Glomerular endothelial cell (primary cell): Measurements from ENCODE around the gene ACADVL. TPM values are rescaled to one million over a fixed set of nuclear protein-coding genes. Genes with fewer than 3 reads are reported as not detected.
A peak's percentile ranks its signal among the peaks of the same experiment; 100 is the strongest.
"Not testable (repeated sequence)": the region's sequence is repeated elsewhere in the genome, so short reads cannot be mapped to it uniquely, and the experiment has no call there.

Source experiments
- DNase-seq: peaks from one replicate; pipeline ENCODE4 v3.0.0-alpha.2; 2011; ENCODE audit warnings: low read depth, low spot score; ENCODE audit errors: extremely low read depth
- total RNA-seq: library from RNA; depleted of rRNA; stranded (reverse); fragments of >200 nt; gene quantifications from 2 replicates; pipeline ENCODE4 v1.2.3, GENCODE V29; 2015

ACADVL gene
- 252 and 369 TPM in 2 replicates for total RNA-seq

DNA sequence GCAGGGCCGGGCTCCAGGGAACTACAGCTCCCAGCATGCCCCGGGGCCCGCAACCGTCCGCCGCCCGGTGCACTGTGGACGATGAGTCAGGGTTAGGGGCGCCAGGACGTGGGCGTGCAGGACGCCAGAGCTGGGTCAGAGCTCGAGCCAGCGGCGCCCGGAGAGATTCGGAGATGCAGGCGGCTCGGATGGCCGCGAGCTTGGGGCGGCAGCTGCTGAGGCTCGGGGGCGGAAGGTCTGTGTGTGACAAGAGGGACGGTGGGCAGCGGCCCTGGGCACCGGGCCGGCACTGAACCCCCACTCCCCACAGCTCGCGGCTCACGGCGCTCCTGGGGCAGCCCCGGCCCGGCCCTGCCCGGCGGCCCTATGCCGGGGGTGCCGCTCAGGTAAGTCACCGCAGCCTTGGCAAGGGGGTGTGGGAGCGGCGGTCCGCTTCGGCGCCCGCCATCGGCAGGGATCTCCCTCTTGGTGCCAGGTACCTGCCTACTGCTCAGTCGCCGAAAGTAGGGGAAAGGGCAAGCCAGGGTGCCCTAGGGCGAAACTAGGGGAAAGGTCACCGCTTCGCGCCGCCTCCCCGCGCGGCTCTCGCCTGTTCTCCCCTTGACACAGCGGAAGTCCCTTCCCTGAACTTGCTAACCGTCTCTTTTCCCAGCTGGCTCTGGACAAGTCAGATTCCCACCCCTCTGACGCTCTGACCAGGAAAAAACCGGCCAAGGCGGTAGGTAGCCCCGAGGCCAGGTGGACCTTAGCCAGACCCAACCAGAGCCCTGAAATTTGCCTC lies at the start of gene ACADVL, which contains the start of gene DLG4:
Gene ACADVL, plus strand, starts transcription at position 127 of the 781 bp plus-strand sequence. Its CDS starts 47 bp downstream, at position 174.
Gene DLG4, minus strand, starts transcription at position 25 of the 781 bp plus-strand sequence.
- DNase-seq: no peak

DNA sequence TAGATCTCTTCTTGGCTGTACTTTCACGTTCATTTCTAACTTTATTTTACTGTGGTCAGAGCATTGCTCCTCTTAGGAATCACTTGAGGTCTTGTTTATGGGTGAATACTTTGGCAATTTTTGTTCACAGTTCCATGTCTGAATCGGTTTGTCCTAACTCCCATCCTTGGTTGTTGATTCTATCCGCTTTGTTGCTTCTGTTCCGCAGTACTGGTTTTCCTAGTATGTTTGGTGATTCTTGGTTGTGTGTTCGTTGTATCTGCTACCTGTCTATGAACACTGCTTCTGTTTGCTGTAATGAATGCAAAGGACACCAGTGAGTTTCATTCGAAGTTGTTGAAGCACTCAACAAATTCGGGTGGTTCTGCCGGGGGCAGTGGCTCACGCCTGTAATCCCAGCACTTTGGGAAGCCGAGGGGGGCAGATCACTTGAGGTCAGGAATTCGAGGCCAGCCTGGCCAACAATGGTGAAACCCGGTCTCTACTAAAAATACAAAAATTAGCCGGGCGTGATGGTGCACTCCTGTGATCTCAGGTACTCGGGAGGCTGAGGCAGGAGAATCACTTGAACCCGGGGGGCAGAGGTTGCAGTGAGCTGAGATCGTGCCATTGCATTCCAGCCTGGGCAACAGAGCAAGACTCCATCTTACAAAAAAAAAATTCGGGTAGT lies 47.1 kb upstream of the ACADVL start:
- not testable (repeated sequence) for DNase-seq

DNA sequence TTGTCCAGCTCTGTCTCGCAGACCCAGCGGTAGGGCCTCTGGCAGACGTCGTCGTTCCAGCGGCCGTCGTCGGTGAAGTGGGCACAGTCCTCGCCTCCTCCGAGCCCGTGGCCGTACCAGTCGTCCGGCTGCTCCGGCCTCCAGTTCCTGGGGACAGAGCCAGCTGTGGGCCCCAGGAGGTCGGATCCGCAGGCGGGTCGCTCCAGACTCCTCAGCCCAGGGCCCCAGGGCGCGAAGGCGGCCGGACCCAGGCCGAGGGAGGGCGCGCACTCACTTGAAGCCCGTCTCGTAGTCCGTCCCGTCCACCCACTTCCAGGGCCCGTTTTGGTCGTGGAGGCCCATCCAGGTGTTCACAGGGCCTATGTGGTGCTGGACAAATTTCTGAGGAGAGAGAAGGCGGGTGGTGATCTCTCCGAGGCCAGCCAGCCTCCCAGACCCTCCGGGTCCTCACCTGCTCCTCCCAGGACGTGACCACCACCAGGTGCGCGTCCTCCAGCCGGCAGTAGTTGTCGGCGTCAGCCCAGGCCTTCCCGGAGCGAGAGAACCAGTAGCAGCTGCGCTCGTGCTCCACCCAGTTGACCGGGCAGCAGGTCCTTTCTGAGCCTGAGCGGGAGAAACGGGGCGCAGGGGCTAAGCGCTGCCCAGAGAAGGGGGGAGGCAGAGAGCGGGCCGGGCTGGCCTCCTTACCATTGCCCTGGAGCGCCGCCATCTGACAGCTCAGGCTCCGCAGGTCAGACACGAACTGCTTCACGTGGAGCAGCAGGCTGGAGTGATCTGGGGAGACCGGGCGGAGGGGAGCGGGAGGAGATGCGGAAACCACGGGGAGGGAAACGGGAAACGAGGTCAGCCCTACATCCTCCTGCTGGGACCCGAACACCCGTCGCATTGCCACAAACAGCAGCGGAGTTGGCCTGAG lies 45.8 kb upstream of the ACADVL start:
- no peak for DNase-seq

DNA sequence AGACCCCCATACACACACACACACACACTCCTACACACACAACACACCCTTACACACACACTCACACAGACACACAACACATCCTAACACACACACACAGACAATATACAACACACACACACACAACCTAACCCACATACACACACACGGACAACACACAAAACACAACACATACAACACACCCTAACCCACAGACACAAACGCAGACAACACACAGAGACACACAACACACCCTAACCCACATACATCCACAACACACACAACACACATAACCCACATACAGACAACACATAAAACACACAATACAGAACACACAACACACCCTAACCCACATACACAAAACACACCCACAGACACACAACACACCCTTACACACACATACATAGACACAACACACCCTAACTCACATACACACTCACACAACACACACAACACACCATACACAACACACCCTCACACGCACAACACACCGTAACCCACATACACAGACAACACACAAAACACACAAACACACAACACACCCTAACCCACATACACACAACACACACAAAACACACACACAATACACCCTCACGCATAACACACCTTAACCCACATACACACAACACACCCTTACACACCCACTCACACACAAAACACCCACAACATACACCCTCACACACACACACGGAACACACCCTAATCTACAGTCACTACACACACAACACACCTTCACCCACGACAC lies 45.0 kb upstream of the ACADVL start:
- no peak for DNase-seq

DNA sequence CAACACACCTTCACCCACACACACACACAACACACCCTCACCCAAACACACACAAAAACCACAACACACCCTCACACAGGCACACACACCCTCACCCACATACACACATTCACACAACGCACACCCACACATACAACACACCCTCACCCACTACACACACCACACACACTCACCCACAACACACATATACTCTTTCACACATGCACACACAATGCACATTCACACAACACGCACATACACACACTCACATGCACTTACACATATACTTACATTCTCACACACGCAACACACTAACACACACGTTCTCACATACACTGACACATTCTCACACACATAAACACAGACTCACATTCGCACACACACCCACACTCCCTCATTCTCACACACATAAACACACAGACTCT lies 44.4 kb upstream of the ACADVL start:
- no peak for DNase-seq

DNA sequence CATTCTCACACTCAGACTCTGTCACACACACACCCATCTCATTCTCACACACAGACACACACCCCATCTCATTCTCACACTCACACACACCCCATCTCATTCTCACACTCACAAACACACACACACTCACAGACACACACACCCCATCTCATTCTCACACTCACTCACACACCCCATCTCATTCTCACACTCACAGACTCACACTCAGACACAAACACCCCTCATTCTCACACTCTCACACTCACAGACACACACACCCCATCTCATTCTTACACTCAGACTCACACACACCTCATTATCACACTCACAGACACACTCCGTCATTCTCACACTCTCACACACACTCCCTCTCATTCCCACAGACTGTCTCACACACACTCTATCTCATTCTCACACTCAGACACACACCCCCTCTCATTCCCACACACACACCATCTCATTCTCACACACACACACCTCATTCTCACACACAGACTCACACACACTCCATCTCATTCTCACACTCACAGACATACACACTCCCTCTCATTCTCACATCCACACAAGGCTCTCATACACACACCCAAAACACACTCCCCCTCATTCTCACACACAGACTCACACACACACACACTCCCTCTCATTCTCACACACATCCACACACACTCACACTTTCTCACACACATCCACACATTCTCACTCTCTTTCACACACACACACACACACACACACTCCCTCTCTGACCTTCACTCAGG lies 43.5 kb upstream of the ACADVL start:
- no peak for DNase-seq

DNA sequence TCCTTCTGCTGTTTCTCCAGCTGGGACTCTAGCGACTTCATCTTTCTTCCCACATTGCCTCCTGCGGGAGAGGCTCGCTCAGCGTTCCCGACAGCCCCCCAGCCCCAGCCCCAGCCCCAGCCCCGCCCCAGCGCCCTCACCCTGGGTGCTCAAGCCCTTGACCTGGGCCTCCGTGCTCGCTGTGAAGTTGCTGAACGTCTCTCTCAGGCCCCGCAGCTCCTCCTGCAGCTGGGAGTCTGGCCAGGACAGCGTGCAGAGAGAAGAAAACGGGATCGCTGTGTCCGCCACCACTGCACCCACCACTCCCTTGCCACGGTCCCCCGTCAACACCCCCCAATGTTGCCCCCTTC lies 42.9 kb upstream of the ACADVL start:
- no peak for DNase-seq

DNA sequence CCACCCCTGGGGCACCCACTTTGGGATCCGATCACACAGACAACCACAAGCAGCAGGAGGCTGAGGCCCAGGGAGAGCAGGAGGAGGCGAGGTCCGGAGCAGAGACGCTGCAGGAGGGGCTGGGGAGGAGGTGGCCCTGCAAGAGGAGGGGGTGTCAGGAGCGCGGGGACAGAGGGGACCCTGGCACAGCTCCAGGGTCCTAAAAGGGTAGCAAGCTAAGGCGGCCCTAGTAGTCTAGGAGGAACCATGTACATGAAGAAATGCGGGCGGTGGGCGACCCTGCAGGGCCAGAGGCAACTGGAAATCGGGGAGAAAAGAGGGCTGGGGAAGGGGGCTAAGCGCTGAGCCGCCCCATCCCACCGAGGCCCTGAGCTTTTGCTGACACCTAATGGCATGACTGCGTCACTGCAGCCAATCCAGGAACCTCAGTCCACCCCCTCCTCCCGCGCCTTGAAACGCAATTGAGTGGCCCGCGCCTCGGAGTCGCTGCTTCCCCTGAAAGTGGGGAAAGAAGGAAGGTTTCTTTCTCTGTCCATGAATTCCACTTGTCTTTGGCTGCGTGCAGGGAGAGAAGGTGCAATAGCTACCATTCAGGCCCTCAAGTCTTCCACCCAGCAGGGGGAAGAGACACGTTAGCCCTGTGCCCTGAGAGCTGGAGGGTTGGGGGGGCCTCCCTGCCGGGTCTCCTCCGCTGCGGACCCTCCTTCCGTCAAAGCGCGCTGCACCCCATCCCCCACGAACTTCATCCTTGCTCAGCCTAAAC lies 42.4 kb upstream of the ACADVL start:
- DNase-seq: peak; percentile 25

DNA sequence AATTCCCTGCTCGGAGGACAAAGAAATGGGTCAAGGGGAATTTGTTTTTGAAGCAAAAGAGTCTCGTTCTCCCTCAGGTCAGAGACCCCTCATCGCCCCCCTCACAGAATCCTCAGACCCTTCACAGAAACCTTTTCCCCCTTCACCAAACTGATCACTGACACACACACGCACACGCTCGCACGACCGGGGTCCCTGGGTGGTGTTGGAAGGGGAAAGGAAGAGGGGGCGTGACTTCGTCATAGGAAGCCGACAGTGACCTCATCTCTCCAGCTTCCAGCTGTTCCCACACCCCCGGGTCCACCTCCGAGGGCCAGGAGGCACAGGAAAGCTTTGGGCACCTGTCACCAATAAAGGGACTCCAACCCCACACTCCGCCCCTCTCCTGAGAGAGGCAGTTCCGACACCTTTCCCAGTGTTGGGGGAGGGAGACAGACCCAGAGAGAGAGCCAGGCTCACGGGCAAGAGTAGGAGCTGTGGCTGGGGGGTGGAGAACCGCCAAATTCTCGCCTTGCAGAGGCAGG lies 41.7 kb upstream of the ACADVL start:
- DNase-seq: no peak

DNA sequence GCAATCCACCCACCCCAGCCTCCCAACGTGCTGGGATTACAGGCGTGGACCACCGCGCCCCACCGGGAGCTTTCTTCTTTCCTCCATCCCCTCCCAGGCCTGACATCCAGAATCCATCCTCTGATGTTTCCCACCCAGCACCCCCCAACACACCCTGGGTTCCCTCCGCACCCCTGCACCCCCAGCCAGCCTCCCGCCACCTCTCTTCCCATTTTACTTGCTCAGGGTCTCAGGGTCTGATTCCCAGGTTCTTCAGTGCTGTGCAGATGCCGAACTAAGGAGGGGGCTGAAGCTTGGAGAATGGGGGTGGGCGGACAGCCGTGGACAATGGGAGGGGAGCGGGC lies 40.8 kb upstream of the ACADVL start:
- DNase-seq: no peak

DNA sequence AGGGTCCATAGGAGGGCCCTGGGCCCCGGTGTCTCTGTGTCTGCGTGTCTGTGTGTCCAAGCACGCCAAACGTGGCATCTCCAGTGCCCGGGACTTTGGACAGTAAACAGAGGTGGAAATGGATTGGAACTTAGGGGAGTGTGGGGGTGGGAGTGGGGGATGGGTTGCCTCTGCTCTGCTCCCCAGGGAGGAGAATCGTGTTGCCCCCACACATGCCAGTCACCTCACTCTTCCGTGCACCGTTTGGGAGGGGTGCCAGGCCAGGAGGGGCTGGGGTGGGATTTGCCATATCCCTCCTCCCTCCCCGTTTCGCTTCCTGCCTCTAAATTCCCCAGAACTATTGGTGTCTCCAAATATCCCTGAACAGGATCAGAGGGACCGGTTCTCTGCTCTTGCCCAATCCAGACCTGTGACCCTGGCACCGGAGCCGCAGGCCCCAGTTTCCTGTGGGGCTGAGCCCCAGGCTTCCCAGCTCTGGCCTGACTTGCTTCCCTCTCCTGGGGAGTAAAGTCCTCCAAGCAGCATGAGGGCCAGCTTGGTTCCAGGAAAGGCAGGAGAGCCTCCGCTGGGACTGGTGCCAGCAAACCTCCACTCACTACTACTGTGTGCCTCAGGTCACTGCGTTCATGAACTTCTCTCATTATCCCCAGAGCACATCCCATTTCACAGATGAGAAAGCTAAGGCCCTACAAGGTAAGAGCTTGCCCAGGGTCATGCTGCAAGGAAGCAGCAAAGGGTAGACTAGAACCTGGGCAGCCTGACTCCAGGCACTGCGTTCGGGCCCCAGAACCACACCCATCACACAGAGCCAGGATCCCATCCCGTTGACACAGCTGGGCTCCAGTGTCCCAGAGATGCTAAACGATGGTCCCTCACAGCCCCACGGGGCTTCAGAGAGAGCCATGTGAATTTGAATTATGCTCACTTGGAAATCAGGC lies 40.2 kb upstream of the ACADVL start, which contains the start of gene ASGR1:
Gene ASGR1, minus strand, starts transcription at position 54 of the 938 bp plus-strand sequence. CDS start 807 bp downstream, outside the sequence.
- DNase-seq: no peak

DNA sequence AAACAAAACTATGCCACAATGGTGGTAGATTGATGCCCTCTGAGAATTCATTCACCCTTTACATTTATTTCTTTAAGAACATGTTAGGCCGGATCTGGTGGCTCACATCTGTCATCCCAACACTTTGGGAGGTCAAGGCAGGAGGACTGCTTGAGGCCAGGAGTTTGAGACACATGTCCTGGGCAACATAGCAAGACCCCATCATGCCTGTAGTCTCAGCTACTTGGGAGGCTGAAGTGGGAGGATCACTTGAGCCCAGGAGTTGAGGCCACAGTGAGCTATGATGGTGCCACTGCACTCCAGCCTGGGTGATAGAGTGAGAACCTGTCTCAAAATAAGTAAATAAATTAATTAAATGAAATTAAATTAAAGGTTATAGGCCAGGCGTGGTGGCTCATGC lies 37.6 kb upstream of the ACADVL start:
- DNase-seq: not testable (repeated sequence)

DNA sequence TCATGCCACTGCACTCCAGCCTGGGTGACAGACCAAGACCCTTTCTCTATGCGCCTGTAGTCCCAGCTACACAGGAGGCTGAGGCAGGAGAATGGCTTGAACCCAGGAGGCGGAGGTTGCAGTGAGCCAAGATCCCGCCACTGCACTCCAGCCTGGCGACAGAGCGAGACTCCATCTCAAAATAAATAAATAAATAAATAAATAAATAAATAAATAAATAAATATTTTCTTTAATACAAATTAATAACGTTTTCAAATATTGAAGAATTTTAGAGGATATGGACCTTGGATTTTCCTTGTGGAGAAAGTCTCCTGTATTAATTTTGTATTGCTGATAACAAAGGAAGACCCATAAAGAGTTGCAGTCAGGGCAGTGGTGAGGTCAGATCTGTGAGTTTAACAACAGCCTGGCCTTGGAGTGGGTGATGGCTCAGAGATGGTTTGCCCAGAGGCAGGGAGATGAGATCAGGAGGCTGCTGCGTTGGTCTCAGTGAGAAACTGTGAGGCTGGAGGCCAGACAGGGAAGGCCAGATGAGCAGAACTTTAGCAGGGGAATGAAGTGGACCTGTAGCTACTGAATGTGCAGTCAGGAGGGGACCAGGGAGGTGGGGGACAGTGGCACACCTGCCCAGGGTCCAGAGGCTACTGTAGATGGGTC lies 36.2 kb upstream of the ACADVL start:
- no peak for DNase-seq

DNA sequence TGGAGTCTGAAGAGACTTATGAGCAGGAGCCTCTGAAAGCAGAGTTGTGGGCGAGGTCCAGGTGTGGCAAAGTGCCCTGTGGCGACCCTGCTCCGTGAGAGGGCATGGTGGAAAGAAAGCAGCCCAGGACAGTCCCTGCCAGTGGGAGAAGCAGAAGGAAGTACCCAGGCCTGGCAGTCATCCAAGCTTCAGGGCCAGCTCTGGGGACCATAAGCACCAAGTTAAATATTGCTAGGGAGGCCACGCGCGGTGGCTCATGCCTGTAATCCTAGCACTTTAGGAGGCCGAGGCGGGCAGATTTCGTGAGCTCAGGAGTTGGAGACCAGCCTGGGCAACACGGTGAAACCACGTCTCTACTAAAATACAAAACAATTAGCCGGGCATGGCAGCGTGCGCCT lies 35.6 kb upstream of the ACADVL start:
- no peak for DNase-seq

DNA sequence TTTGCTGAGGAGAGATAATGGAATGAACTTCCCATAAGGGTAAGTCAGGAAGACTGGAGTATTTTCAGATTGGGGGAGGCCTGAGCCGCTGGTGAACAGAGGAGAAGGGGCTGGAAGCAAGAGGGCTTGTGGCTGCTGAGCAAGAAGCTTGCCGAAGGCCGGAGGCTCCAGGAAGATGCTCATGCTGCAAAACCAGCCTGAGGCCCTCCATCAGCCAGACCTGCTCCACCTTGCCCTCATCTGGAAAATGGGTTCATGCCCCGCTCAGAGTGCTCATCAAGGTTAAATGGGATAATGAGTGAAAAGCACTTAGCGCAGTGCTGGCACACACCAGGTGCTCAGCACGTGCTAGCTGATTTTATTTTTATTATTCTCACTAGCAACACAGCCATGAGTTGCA lies 35.1 kb upstream of the ACADVL start:
- no peak for DNase-seq

DNA sequence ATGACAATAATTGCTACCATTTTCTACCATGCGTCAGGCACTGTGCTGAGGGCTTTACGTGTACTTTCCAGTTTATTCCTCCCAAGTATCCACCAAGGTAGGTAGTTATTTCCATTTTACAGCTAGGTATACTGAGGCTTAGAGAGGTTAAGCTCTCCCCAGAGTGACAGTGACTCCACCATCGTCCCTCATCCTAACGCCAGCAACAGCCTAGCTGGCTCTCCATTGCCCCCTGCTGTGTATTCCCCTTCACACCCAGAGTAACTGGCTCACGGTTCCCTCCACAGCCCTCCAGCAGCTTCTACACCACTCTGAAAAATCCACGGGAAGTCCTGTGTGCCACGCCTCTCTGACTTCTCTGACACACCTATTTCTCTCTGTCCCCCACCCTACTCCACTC lies 33.5 kb upstream of the ACADVL start:
- no peak for DNase-seq

DNA sequence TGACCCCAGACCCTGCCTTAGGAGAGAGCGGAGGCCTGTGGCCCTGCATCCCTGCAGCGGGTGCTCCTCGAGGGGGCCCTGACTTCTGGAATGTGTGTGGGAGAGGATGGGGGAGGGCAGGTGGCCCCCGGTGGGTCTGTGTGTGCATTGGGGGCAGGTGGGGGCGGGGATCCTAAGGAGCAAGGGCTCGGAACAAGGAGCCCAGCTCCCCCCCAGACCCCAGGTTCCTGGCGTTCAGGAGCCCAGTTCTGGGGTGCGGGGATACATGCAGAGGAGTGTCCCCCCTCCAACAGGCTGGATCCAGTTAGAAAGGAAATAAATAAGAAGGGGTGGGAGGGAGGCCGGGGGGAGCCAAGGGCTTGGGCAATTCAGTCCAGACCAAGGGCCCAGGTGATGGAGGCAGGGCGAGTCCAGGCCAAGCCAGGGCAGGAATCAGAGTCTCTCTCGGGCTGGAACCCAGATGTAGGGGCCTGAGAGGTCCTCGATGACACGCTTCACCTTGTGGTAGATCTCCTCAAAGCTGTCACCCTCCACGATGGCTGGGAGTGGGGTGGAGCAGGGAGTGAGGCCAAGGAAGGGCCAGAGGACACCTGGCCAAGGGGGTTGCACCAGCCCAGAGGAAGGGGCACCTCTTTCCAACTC lies 29.3 kb upstream of the ACADVL start:
- no peak for DNase-seq
